Liver (tissue), 9 donors: ENCODE results near the gene SYT8. TPM values are rescaled to one million over a fixed set of nuclear protein-coding genes. Genes with fewer than 3 reads are reported as not detected.

Experiments used
- DNase-seq: peaks from one replicate; pipeline ENCODE4 v3.0.0-alpha.2; 2017; ENCODE audit warnings: low spot score
- H3K27ac ChIP-seq, 2 donors: one replicate each; pipeline ENCODE4 v1.7.0; 2013; ENCODE audit warnings: inconsistent platforms in 2 of 2, low read length in 2 of 2, control low read depth in 1 of 2, low read depth in 1 of 2, mild to moderate bottlenecking in 1 of 2
- H3K27me3 ChIP-seq, 4 donors: one replicate each; pipeline versions ENCODE4 v1.6.1 to v1.7.0; 2013; ENCODE audit warnings: low read length in 3 of 4, inconsistent platforms in 1 of 4, mild to moderate bottlenecking in 1 of 4, moderate library complexity in 1 of 4; ENCODE audit not compliant: control insufficient read depth in 4 of 4, insufficient read depth in 4 of 4
- H3K36me3 ChIP-seq, 4 donors: one replicate each; pipeline versions ENCODE4 v1.6.1 to v1.7.0; 2013; ENCODE audit warnings: low read length in 3 of 4, mild to moderate bottlenecking in 3 of 4, low read depth in 1 of 4, moderate library complexity in 1 of 4; ENCODE audit not compliant: control insufficient read depth in 4 of 4, insufficient read depth in 3 of 4
- H3K4me1 ChIP-seq, 4 donors: one replicate each; pipeline versions ENCODE4 v1.6.1 to v1.7.0; 2013; ENCODE audit warnings: low read length in 3 of 4, mild to moderate bottlenecking in 3 of 4, moderate library complexity in 1 of 4; ENCODE audit not compliant: control insufficient read depth in 4 of 4, insufficient read depth in 4 of 4
- H3K4me3 ChIP-seq, 3 donors: one replicate each; pipeline versions ENCODE4 v1.6.1 to v1.7.0; 2013; ENCODE audit warnings: low read length in 3 of 3, control low read depth in 1 of 3, low read depth in 1 of 3, mild to moderate bottlenecking in 1 of 3
- H3K9ac ChIP-seq, 2 donors: one replicate each; pipeline ENCODE4 v1.7.0; 2013; ENCODE audit warnings: low read length in 2 of 2, mild to moderate bottlenecking in 2 of 2, moderate library complexity in 2 of 2, control low read depth in 1 of 2, low read depth in 1 of 2
- H3K9me3 ChIP-seq, 4 donors: one replicate each; pipeline versions ENCODE4 v1.6.1 to v1.7.0; 2013; ENCODE audit warnings: low read length in 3 of 4; ENCODE audit not compliant: control insufficient read depth in 4 of 4
- EGR1 ChIP-seq, 2 donors: IDR thresholded peaks; 2 replicates each; pipeline ENCODE4 v1.6.1; 2016 to 2018; ENCODE audit warnings: antibody characterized with exemption in 2 of 2, low read depth in 2 of 2
- FOXA1 ChIP-seq: IDR thresholded peaks from 2 replicates; pipeline ENCODE4 v1.6.1; 2016; ENCODE audit warnings: antibody characterized with exemption
- FOXA2 ChIP-seq: IDR thresholded peaks from 2 replicates; pipeline ENCODE4 v1.6.1; 2016; ENCODE audit warnings: antibody characterized with exemption
- GABPA ChIP-seq, 2 donors: IDR thresholded peaks in 1 of 2; conservative IDR thresholded peaks in 1 of 2; 2 replicates each; pipeline ENCODE4 v1.6.1; 2016; ENCODE audit warnings: antibody characterized with exemption in 2 of 2, mild to moderate bottlenecking in 1 of 2, moderate library complexity in 1 of 2
- HNF4A ChIP-seq, 2 donors: conservative IDR thresholded peaks; 2 replicates each; pipeline ENCODE4 v1.6.1; 2016; ENCODE audit warnings: antibody characterized with exemption in 2 of 2, mild to moderate bottlenecking in 2 of 2
- HNF4G ChIP-seq: IDR thresholded peaks from 2 replicates; pipeline ENCODE4 v1.6.1; 2016; ENCODE audit warnings: antibody characterized with exemption
- JUND ChIP-seq, 2 donors: IDR thresholded peaks; 2 replicates each; pipeline ENCODE4 v1.6.1; 2016; ENCODE audit warnings: antibody characterized with exemption in 2 of 2
- NR2F2 ChIP-seq: IDR thresholded peaks from 2 replicates; pipeline ENCODE4 v1.6.1; 2016; ENCODE audit warnings: antibody characterized with exemption
- RAD21 ChIP-seq, 2 donors: IDR thresholded peaks; 2 replicates each; pipeline ENCODE4 v1.6.1; 2016; ENCODE audit warnings: antibody characterized with exemption in 2 of 2, mild to moderate bottlenecking in 2 of 2
- REST ChIP-seq: IDR thresholded peaks from 2 replicates; pipeline ENCODE4 v1.6.1; 2016; ENCODE audit warnings: antibody characterized with exemption, mild to moderate bottlenecking
- RXRA ChIP-seq, 2 donors: IDR thresholded peaks; 2 replicates each; pipeline ENCODE4 v1.6.1; 2017 to 2018; ENCODE audit warnings: antibody characterized with exemption in 2 of 2, mild to moderate bottlenecking in 1 of 2
- SP1 ChIP-seq: IDR thresholded peaks from 2 replicates; pipeline ENCODE4 v1.6.1; 2018; ENCODE audit warnings: antibody characterized with exemption, mild to moderate bottlenecking
- TAF1 ChIP-seq: conservative IDR thresholded peaks from 2 replicates; pipeline ENCODE4 v1.6.1; 2016; ENCODE audit warnings: antibody characterized with exemption, mild to moderate bottlenecking
- YY1 ChIP-seq: IDR thresholded peaks from 2 replicates; pipeline ENCODE4 v1.6.1; 2016; ENCODE audit warnings: antibody characterized with exemption, mild to moderate bottlenecking
- WGBS: extraction: QIAGEN DNeasy Blood & Tissue Kit; methylation state at CpG from one replicate; pipeline ENCODE4 v1.1.7; 2013; 5-methylcytosine and 5-hydroxymethylcytosine counted together
- polyA plus RNA-seq, 2 donors: library from polyadenylated mRNA; stranded (reverse) in 1 of 2; unstranded in 1 of 2; fragments of 200-250 nt in 1 of 2; fragments of >200 nt in 1 of 2; fragmentation: Nextera tagmentation in 1 of 2; extraction: Ambion mirVana in 1 of 2; gene quantifications; one replicate each; pipeline versions ENCODE4 v1.2.1 to v1.2.3, GENCODE V29; 2013 to 2015
- total RNA-seq, 2 donors: library from RNA; depleted of rRNA; stranded (reverse); fragments of >200 nt; gene quantifications; one replicate each; pipeline ENCODE4 v1.2.3, GENCODE V29; 2014
- TF ChIP-seq, protein P1 (sequence below): fragments of 150-350 bp; IDR thresholded peaks from 2 replicates; pipeline ENCODE4 v1.5.1; 2017; ENCODE audit warnings: improper control_type of control experiment, low read depth, low read length; ENCODE audit not compliant: missing input control
- TF ChIP-seq, protein P2 (sequence below): IDR thresholded peaks from 2 replicates; pipeline ENCODE4 v1.6.1; 2016; ENCODE audit warnings: antibody characterized with exemption
- TF ChIP-seq, protein P3 (sequence below): IDR thresholded peaks from 2 replicates; pipeline ENCODE4 v1.6.1; 2016; ENCODE audit warnings: antibody characterized with exemption
- TF ChIP-seq, protein P4 (sequence below): IDR thresholded peaks from 2 replicates; pipeline ENCODE4 v1.6.1; 2016; ENCODE audit warnings: antibody characterized with exemption
- donor health status: healthy.
- donor health status: healthy.
- donor health status: healthy.
- donor health status: healthy.
- donor health status: healthy.

Gene SYT8
- total and polyA plus RNA-seq, 4 donors: 0.17 to 0.99 (median 0.35) TPM

DNA sequence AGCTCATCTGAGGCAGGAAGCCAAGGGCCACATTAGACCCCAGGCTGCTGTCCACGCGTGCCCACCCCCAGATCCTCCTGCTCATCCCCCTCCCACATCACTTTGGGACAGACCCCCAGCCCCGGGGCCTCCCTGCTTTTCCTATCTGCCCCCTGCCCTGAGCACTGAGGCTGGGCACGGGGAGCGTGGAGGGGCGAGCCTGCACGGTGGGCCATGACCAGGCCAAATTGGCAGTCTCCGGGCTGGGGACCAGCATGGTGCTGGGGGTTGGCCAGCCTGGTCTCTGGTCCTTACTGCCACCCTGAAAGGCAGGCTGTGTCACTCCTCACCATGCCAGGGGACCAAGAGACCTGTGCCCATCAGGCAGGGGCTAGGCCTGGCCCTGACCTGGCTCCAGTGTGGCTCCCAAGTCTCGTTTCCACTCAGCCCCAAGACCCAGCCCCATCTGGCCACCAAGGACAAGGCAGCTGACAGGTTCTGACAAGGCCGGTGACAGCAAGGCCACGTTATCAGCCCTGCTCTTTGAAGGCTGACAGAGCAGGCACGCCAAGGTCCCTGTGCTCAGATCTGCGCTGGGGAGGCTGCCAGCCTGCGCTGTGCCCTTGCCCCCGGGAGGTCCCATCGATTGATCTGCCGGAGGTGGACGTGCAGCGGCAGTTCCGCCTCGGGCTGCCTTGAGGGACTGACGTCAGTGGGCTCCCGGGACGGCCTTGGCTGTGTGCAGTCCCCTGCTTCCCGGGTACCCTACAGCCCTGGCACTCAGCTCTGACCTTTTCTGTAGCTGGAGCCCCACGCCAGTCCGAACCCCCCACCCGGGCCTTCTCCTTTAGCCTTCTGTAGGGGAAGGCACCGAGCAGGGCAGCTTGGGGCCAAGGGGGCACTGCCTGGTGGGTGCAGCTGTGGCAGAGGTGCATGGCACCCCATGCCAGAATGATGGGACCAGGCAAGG, 7.6 kb downstream of the SYT8 start:
- no peak overlapping the region for H3K9ac ChIP-seq
- 70% methylated on average over 29 of the region's 29 CpGs for WGBS
- H3K4me3 ChIP-seq: no peak overlapping the region
- no peak overlapping the region for H3K27ac ChIP-seq
- TF ChIP-seq, protein P1, sequence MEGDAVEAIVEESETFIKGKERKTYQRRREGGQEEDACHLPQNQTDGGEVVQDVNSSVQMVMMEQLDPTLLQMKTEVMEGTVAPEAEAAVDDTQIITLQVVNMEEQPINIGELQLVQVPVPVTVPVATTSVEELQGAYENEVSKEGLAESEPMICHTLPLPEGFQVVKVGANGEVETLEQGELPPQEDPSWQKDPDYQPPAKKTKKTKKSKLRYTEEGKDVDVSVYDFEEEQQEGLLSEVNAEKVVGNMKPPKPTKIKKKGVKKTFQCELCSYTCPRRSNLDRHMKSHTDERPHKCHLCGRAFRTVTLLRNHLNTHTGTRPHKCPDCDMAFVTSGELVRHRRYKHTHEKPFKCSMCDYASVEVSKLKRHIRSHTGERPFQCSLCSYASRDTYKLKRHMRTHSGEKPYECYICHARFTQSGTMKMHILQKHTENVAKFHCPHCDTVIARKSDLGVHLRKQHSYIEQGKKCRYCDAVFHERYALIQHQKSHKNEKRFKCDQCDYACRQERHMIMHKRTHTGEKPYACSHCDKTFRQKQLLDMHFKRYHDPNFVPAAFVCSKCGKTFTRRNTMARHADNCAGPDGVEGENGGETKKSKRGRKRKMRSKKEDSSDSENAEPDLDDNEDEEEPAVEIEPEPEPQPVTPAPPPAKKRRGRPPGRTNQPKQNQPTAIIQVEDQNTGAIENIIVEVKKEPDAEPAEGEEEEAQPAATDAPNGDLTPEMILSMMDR: no peak
- peak; percentile 35 for TF ChIP-seq NR2F2
- peak; percentile 64 for DNase-seq
- no peaks in the 10 kb centered on the region for H3K9me3 ChIP-seq
- peaks cover 0 to 6% (median 3%) of the 10 kb centered on the region in 4 donors for H3K4me1 ChIP-seq
- no peaks in the 10 kb centered on the region for H3K27me3 ChIP-seq
- H3K36me3 ChIP-seq: no peaks in the 10 kb centered on the region

- WGBS: 85% methylated on average over 11 of the region's 11 CpGs
- no peak for DNase-seq
- TF ChIP-seq GABPA (IDR thresholded peaks at IDR 0.05 in 1 of 2, conservative IDR thresholded peaks at IDR 0.05 in 1 of 2) (no peak), JUND (IDR thresholded peaks at IDR 0.05) (no peak), TAF1 (no peak), RXRA (IDR thresholded peaks at IDR 0.05) (no peak), HNF4G (no peak), FOXA2 (no peak), REST (no peak), YY1 (no peak), RAD21 (IDR thresholded peaks at IDR 0.05) (no peak), HNF4A (conservative IDR thresholded peaks at IDR 0.05) (no peak), FOXA1 (no peak), SP1 (no peak), NR2F2 (no peak), EGR1 (IDR thresholded peaks at IDR 0.05; ENCODE audit: low read depth in 2 of 2) (no peak)
- TF ChIP-seq, protein P2, sequence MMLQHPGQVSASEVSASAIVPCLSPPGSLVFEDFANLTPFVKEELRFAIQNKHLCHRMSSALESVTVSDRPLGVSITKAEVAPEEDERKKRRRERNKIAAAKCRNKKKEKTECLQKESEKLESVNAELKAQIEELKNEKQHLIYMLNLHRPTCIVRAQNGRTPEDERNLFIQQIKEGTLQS: no peak
- TF ChIP-seq, protein P1: no peak
- TF ChIP-seq, protein P3, sequence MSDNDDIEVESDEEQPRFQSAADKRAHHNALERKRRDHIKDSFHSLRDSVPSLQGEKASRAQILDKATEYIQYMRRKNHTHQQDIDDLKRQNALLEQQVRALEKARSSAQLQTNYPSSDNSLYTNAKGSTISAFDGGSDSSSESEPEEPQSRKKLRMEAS: no peak
- TF ChIP-seq, protein P4, sequence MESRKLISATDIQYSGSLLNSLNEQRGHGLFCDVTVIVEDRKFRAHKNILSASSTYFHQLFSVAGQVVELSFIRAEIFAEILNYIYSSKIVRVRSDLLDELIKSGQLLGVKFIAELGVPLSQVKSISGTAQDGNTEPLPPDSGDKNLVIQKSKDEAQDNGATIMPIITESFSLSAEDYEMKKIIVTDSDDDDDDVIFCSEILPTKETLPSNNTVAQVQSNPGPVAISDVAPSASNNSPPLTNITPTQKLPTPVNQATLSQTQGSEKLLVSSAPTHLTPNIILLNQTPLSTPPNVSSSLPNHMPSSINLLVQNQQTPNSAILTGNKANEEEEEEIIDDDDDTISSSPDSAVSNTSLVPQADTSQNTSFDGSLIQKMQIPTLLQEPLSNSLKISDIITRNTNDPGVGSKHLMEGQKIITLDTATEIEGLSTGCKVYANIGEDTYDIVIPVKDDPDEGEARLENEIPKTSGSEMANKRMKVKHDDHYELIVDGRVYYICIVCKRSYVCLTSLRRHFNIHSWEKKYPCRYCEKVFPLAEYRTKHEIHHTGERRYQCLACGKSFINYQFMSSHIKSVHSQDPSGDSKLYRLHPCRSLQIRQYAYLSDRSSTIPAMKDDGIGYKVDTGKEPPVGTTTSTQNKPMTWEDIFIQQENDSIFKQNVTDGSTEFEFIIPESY: no peak
- Histone ChIP-seq H3K4me1 (peaks cover 0 to 6% (median 3%) of the 10 kb centered on the region in 4 donors), H3K9me3 (no peaks in the 10 kb centered on the region), H3K4me3 (no peak overlapping the region), H3K36me3 (no peaks in the 10 kb centered on the region), H3K27ac (no peak overlapping the region), H3K9ac (no peak overlapping the region), H3K27me3 (no peaks in the 10 kb centered on the region)
These were observed 8.3 kb downstream of the SYT8 start for GRCh38 chr11:1843098-1843473.
